HG03159 (cell line): Measurements from ENCODE around the gene ERCC8.

Experiments
- ATAC-seq: cut with Tn5 transposase; IDR thresholded peaks from one replicate; pipeline ENCODE4 v1.9.1; 2021; ENCODE audit warnings: mild to moderate bottlenecking, moderate library complexity; ENCODE audit not compliant: unreplicated experiment

ERCC8 gene

DNA sequence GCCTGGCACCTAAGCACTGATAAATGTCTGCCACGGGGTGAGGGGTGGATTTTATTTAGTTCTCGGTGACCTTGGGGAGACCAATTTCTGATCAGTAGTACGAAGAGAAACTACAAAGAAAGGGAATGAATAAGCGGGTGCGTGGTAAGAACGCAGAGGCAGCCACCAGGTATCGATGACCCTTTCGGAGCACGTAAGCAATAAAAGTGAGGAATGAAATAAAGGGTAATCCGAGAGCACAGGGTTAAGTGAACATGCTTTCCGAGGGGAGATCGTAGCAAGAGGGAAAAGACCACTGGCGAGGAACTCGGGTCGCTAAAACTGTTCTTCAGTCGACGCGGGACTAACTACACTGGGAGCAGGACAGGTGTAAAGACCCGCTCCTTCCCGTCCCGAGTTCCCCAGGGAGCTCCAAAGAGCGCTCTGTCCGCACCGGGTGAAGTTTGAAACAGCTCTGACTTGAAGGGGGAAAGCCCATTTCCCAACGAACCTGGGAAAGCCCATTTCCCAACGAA, 101.9 kb downstream of the ERCC8 start:
- ATAC-seq = no peak

DNA sequence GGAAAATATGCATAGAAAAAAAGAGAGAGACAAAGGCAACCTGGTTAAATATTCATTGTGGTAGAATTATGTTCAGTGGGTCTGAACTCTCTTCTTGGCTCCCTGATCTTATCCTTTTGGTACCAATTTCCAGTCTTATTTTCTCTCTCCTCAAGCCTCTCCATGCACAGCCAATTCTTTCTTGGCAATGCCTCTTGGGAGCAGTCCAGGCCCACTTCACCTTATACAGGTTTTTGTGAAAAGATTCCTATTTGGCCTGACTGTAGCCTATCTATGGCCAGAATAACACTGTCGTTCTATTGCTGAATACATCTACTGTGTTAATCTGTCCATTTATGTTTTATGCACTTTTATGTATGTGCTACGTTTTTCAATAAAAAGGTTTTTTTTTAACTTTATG, 103.5 kb downstream of the ERCC8 start:
- ATAC-seq = no peak

DNA sequence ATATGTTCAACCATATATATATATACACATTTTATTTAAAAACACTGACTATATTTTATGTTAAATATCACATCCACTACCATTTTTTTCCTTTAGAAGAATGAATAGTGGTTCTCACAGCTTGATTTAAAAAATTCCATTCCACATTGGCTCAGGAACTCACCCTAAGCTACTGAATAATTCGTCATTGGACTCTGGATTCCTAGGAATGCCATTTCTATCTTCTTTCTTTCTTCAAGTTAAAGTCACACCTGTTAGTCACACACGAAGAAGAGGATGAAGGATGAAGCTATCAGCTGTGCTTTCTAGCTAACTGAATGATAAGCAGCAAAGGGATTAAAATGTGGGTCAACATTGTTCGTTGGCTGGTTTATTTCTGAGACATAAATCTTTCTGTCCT, 108.7 kb downstream of the ERCC8 start:
- ATAC-seq = no peak

DNA sequence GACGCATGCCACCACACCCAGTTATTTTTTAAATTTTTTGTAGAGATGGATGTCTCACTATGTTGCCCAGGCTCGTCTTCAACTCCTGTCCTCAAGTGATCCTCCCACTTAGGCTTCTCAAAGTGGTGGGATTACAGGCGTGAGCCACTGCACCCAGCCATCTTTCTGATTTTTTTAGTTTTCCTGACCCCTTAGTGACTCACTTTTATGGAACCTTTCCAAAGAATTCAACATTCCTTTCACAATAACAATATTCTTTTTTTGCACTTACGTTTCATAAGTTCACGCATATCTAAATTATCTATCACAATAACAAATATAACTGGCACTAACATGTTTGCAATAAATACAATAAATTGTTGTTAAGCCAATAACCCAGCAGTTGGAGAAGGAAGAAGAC, 109.3 kb downstream of the ERCC8 start:
- ATAC-seq = no peak

DNA sequence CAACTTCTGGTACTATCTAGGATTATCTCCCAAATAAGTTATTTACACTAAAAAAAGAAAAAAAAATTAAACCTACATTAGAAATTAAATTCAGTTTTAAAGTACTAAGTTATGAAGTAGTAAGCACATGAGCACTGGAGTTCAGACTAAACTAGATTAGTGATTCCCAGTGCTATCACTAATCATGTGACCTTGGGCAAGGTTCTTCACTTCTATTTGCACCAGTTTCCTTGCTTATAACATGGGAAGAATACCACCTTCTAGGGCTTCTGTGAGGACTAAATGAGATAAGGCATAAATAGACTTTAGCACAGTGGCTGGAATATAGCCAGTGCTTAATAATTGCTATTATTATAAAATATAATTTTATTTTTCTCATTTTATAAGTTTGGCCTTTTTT, 111.3 kb downstream of the ERCC8 start:
- ATAC-seq = no peak

DNA sequence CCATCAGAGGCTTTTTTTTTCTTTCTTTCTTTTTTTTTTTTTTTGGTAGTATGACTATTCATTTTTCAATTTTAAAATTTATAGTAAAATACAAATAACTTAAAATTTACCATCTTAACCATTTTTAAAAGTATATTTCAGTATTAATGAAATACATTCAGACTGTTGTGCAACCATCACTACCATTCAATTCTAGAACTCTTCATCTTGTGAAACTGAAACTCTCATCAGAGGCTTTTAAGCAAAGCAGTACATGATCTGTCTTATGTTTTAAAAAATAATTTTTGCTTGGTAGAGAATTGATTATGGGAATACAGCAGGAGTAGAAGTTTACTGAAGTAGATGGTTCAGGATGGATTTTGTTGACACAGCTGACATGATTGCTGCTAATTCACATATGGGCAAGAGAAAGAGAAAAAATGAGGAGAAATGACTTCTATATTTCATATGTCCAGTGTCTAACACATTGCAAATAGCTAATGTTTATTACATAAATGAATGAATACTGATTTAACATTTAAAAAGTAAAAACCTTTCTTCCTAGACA, 114.2 kb downstream of the ERCC8 start:
- peak; percentile 60 for ATAC-seq

DNA sequence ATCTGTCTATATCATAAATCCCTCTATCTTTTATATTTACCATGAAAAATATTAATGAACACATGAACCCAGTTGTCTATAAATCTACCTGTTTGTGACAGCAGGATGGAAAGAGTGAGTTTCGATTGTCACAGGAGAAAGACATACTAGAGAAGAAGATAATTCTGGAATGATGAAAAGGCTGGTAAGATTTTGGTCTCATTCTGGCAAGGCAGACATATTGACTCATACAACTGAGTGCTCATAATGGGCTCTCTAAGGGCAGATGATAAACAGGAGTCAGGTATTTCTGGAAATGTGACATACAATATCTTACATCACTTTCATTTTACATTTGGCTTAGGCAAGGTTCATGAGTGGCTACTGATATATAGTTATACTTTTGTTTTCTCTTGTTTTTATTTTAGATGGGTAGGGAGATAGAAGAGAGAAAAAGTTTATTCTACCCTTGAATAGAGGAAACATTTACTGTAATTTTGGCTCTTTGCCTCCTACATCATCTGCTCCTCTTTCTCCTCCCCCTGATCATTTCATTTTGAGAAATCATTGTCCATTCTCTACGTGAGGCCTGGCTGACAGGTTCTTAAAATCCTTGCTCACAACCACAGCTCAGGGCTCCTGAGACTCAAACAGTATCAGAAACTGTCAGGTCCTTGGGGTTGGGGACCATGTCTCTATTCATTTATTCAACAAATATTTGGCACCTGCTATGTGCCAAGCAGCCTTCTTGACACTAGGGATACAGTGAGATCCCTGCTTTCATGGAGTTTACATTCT, 115.2 kb downstream of the ERCC8 start:
- ATAC-seq = no peak

DNA sequence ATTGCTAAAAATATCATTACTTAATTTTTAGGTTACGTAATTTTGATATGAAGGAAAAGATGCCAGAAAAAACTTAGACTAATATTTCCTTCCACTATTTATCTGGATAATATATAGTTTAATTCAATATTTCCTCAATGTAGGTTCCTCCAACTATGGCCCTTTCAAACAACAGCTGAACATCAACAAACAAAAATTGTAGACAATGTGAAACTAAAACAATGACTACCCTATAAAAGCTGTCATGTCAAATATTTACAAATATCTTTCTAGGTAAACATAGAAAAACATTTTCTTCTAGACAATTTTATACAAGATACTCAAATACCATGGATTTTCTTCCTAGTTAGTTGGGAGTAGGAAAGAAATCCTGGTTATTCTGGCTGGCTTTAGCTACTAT, 117.7 kb downstream of the ERCC8 start:
- ATAC-seq = no peak

DNA sequence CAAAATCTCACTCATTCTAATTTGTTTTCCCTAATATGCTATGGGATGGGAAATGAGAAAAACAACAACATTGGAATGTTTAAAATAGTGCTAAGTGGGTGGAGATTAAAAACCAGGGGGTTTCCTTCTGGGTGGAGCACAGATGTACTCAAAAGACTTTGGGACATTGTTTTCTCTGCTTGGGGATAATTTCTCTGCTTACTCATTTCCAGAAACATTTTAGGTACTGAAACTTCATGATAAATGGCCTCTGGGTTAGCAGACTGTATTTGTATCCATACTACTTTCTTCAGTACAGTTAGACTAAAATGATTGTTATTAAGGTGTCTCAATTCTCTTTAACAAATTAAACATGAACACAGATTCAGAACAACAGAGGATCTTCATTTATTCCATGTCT, 118.2 kb downstream of the ERCC8 start:
- peak; percentile 80 for ATAC-seq
